ENCODE data around the gene COPZ2.
"Not testable (repeated sequence)": the region's sequence is repeated elsewhere in the genome, so short reads cannot be mapped to it uniquely, and the experiment has no call there.

Gene COPZ2

GRCh38 chr17:48028736-48029135 lies 8.9 kb downstream of the COPZ2 start:
- Mint-ChIP-seq H3K4me1 (peaks cover 26% of the 10 kb centered on the region), H3K27me3 (peaks cover 23% of the 10 kb centered on the region), H3K27ac (no peak overlapping the region), H3K4me3 (no peak overlapping the region), H3K9me3 (no peaks in the 10 kb centered on the region), H3K36me3 (ENCODE audit: low read depth) (no peaks in the 10 kb centered on the region)
- ATAC-seq (no peak), DNase-seq (no peak)

- H3K4me3 Mint-ChIP-seq: no peak overlapping the region
- no peaks in the 10 kb centered on the region for H3K36me3 Mint-ChIP-seq (ENCODE audit: low read depth)
- no peak overlapping the region for H3K27ac Mint-ChIP-seq
- H3K27me3 Mint-ChIP-seq: peaks cover 27% of the 10 kb centered on the region
- ATAC-seq: no peak
- no peaks in the 10 kb centered on the region for H3K9me3 Mint-ChIP-seq
- no peak for DNase-seq
- peaks cover 32% of the 10 kb centered on the region for H3K4me1 Mint-ChIP-seq
Measured at GRCh38 chr17:48027322-48027981, 10.1 kb downstream of the COPZ2 start.

- DNase-seq: peak; percentile 85
- no peaks in the 10 kb centered on the region for H3K9me3 Mint-ChIP-seq
- peak; percentile 39 for ATAC-seq
- no peak overlapping the region for H3K27ac Mint-ChIP-seq
- H3K36me3 Mint-ChIP-seq (ENCODE audit: low read depth): no peaks in the 10 kb centered on the region
- H3K27me3 Mint-ChIP-seq: peaks cover 31% of the 10 kb centered on the region
- H3K4me1 Mint-ChIP-seq: peaks cover 35% of the 10 kb centered on the region
- H3K4me3 Mint-ChIP-seq: no peak overlapping the region
Measured at GRCh38 chr17:48026502-48027321, 10.9 kb downstream of the COPZ2 start.

GRCh38 chr17:48025904-48026501 lies 11.6 kb downstream of the COPZ2 start:
- H3K27me3 Mint-ChIP-seq: peaks cover 34% of the 10 kb centered on the region

GRCh38 chr17:48025040-48025903 lies 12.3 kb downstream of the COPZ2 start:
- no peaks in the 10 kb centered on the region for H3K9me3 Mint-ChIP-seq
- peaks cover 40% of the 10 kb centered on the region for H3K27me3 Mint-ChIP-seq
- no peaks in the 10 kb centered on the region for H3K36me3 Mint-ChIP-seq (ENCODE audit: low read depth)
- H3K27ac Mint-ChIP-seq: peak overlapping the region; percentile 73
- peak overlapping the region; percentile 82 for H3K4me3 Mint-ChIP-seq
- peaks cover 35% of the 10 kb centered on the region for H3K4me1 Mint-ChIP-seq
- DNase-seq (peak; percentile 99), ATAC-seq (peak; percentile 89)

More at GRCh38 chr17:48025904-48026501, 11.6 kb downstream of the COPZ2 start:
- H3K4me3 Mint-ChIP-seq: peak overlapping the region; percentile 82
- no peak overlapping the region for H3K27ac Mint-ChIP-seq
- H3K9me3 Mint-ChIP-seq: no peaks in the 10 kb centered on the region
- DNase-seq: no peak
- no peaks in the 10 kb centered on the region for H3K36me3 Mint-ChIP-seq (ENCODE audit: low read depth)
- H3K4me1 Mint-ChIP-seq: peaks cover 35% of the 10 kb centered on the region
- no peak for ATAC-seq

GRCh38 chr17:48024149-48025039 lies 13.2 kb downstream of the COPZ2 start:
- Mint-ChIP-seq H3K4me3 (peak overlapping the region; percentile 82), H3K27ac (peak overlapping the region; percentile 73), H3K9me3 (no peaks in the 10 kb centered on the region), H3K4me1 (peaks cover 35% of the 10 kb centered on the region), H3K36me3 (ENCODE audit: low read depth) (no peaks in the 10 kb centered on the region), H3K27me3 (peaks cover 43% of the 10 kb centered on the region)
- DNase-seq: peak; percentile 51
- no peak for ATAC-seq

- DNase-seq (peak; percentile 69), ATAC-seq (peak; percentile 16)
- Mint-ChIP-seq H3K27ac (no peak overlapping the region), H3K4me3 (peak overlapping the region; percentile 69), H3K9me3 (no peaks in the 10 kb centered on the region), H3K27me3 (peaks cover 38% of the 10 kb centered on the region), H3K36me3 (ENCODE audit: low read depth) (no peaks in the 10 kb centered on the region), H3K4me1 (peaks cover 35% of the 10 kb centered on the region)
Measured at GRCh38 chr17:48023400-48024148, 14.0 kb downstream of the COPZ2 start.

- H3K27ac Mint-ChIP-seq: no peak overlapping the region
- peak overlapping the region; percentile 37 for H3K4me3 Mint-ChIP-seq
- DNase-seq (no peak), ATAC-seq (no peak)
- H3K9me3 Mint-ChIP-seq: no peaks in the 10 kb centered on the region
- peaks cover 35% of the 10 kb centered on the region for H3K4me1 Mint-ChIP-seq
- peaks cover 36% of the 10 kb centered on the region for H3K27me3 Mint-ChIP-seq
- no peaks in the 10 kb centered on the region for H3K36me3 Mint-ChIP-seq (ENCODE audit: low read depth)
Measured at GRCh38 chr17:48022901-48023300, 14.7 kb downstream of the COPZ2 start.

GRCh38 chr17:48021934-48022333 lies 15.7 kb downstream of the COPZ2 start:
- H3K4me3 Mint-ChIP-seq: no peak overlapping the region
- H3K27ac Mint-ChIP-seq: no peak overlapping the region
- peaks cover 39% of the 10 kb centered on the region for H3K4me1 Mint-ChIP-seq
- no peaks in the 10 kb centered on the region for H3K36me3 Mint-ChIP-seq (ENCODE audit: low read depth)
- DNase-seq (no peak), ATAC-seq (no peak)
- H3K9me3 Mint-ChIP-seq: no peaks in the 10 kb centered on the region
- peaks cover 34% of the 10 kb centered on the region for H3K27me3 Mint-ChIP-seq

- ATAC-seq; DNase-seq; H3K9me3 Mint-ChIP-seq; H3K36me3 Mint-ChIP-seq (ENCODE audit: low read depth); H3K4me3 Mint-ChIP-seq; H3K4me1 Mint-ChIP-seq: not testable (repeated sequence)
- H3K27ac Mint-ChIP-seq: peak overlapping the region; percentile 37
- H3K27me3 Mint-ChIP-seq: peaks cover 45% of the 10 kb centered on the region
Measured at GRCh38 chr17:48017817-48018158, 19.8 kb downstream of the COPZ2 start.

GRCh38 chr17:48016112-48016511 lies 21.5 kb downstream of the COPZ2 start:
- H3K36me3 Mint-ChIP-seq (ENCODE audit: low read depth): no peaks in the 10 kb centered on the region
- peaks cover 16% of the 10 kb centered on the region for H3K4me1 Mint-ChIP-seq
- no peak overlapping the region for H3K27ac Mint-ChIP-seq
- H3K9me3 Mint-ChIP-seq: no peaks in the 10 kb centered on the region
- peaks cover 45% of the 10 kb centered on the region for H3K27me3 Mint-ChIP-seq
- no peak for DNase-seq
- ATAC-seq: no peak
- no peak overlapping the region for H3K4me3 Mint-ChIP-seq

GRCh38 chr17:48014595-48015111 lies 22.9 kb downstream of the COPZ2 start:
- DNase-seq: no peak
- no peak for ATAC-seq
- peaks cover 16% of the 10 kb centered on the region for H3K4me1 Mint-ChIP-seq
- no peak overlapping the region for H3K4me3 Mint-ChIP-seq
- no peaks in the 10 kb centered on the region for H3K36me3 Mint-ChIP-seq (ENCODE audit: low read depth)
- no peaks in the 10 kb centered on the region for H3K9me3 Mint-ChIP-seq
- no peak overlapping the region for H3K27ac Mint-ChIP-seq
- peaks cover 48% of the 10 kb centered on the region for H3K27me3 Mint-ChIP-seq
